ENCODE results near the gene ARGLU1. TPM values are rescaled to one million over a fixed set of nuclear protein-coding genes. Genes with fewer than 3 reads are reported as not detected.

The ARGLU1 gene
- total RNA-seq, 1 experiment from 2014 or later = 137 TPM

GRCh38 chr13:106597749-106598395, 29.9 kb upstream of the ARGLU1 start:
- peaks cover 3% of the 10 kb centered on the region for H3K4me1 Mint-ChIP-seq (ENCODE audit: low read depth, unreplicated experiment)
- no peak overlapping the region for H3K4me3 ChIP-seq (ENCODE audit: low read depth, low read length)
- intact Hi-C loops (cut with micrococcal nuclease; ENCODE audit: unreplicated experiment) = no loop called here
- H3K27ac Mint-ChIP-seq (ENCODE audit: unreplicated experiment) = no peak overlapping the region
- peaks cover 5% of the 10 kb centered on the region for H3K9me3 Mint-ChIP-seq (ENCODE audit: unreplicated experiment)
- no peaks in the 10 kb centered on the region for H3K9me3 ChIP-seq
- DNase-seq = no peak
- peaks cover 4% of the 10 kb centered on the region for H3K36me3 Mint-ChIP-seq (ENCODE audit: insufficient read depth, unreplicated experiment)
- TF ChIP-seq CTCF (IDR thresholded peaks at IDR 0.05; ENCODE audit: insufficient read depth in 1 of 2, low read depth in 1 of 2, low read length in 1 of 2, severe bottlenecking in 1 of 2, unreplicated experiment in 1 of 2) = no peak
- no TSS peak for BruUV-seq (replicated peaks)
- H3K36me3 ChIP-seq (ENCODE audit: control insufficient read depth, insufficient read depth, low read length) = no peaks in the 10 kb centered on the region
- CTCF ChIA-PET = no interaction called here
- no peak overlapping the region for H3K4me3 Mint-ChIP-seq (ENCODE audit: unreplicated experiment)
- H3K4me1 ChIP-seq = no peaks in the 10 kb centered on the region
- POLR2A ChIA-PET = no interaction called here
- H3K27me3 Mint-ChIP-seq (ENCODE audit: insufficient read depth, unreplicated experiment) = no peaks in the 10 kb centered on the region
- H3K27me3 ChIP-seq (replicated peaks; ENCODE audit: control insufficient read depth, insufficient read depth, low read length) = no peaks in the 10 kb centered on the region

DNA sequence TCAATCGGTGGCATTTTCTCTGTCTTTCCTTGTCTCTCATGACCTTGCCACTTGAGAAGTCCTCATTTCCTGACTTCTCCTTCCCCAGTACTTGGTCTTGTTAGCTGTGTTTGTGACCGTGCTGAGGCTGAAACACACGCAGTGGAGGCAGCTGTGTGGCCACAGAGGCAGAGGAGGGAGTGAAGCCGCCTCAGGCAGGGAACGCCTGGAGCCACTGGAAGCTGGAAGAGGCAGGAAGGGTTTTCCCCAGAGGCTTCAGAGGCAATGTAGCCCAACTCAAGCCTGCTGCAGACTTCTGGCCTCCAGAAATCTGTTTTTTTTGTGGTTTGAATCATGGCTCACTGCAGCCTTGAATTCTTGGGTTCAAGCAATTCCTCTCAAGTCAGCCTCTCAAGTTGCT, 29.2 kb upstream of the ARGLU1 start:
- Mint-ChIP-seq H3K27me3 (ENCODE audit: insufficient read depth, unreplicated experiment) (no peaks in the 10 kb centered on the region), H3K9me3 (ENCODE audit: unreplicated experiment) (peaks cover 11% of the 10 kb centered on the region), H3K4me3 (ENCODE audit: unreplicated experiment) (no peak overlapping the region), H3K4me1 (ENCODE audit: low read depth, unreplicated experiment) (peaks cover 9% of the 10 kb centered on the region), H3K36me3 (ENCODE audit: insufficient read depth, unreplicated experiment) (peaks cover 4% of the 10 kb centered on the region), H3K27ac (ENCODE audit: unreplicated experiment) (no peak overlapping the region)
- H3K9me3 ChIP-seq = no peaks in the 10 kb centered on the region
- H3K4me3 ChIP-seq (ENCODE audit: low read depth, low read length) = no peak overlapping the region
- no peaks in the 10 kb centered on the region for H3K36me3 ChIP-seq (ENCODE audit: control insufficient read depth, insufficient read depth, low read length)
- 0 out of 2 replicates have a peak, but pooled peaks cover 3% of the 10 kb centered on the region for H3K4me1 ChIP-seq
- POLR2A ChIA-PET = no interaction called here
- CTCF ChIA-PET = no interaction called here
- intact Hi-C loops (cut with micrococcal nuclease; ENCODE audit: unreplicated experiment) = no loop called here
- no peaks in the 10 kb centered on the region for H3K27me3 ChIP-seq (replicated peaks; ENCODE audit: control insufficient read depth, insufficient read depth, low read length)
- no peak for TF ChIP-seq CTCF (IDR thresholded peaks at IDR 0.05; ENCODE audit: insufficient read depth in 1 of 2, low read depth in 1 of 2, low read length in 1 of 2, severe bottlenecking in 1 of 2, unreplicated experiment in 1 of 2)
- DNase-seq = no peak
- no TSS peak for BruUV-seq (replicated peaks)

- CTCF ChIA-PET = no interaction called here
- POLR2A ChIA-PET = no interaction called here
- H3K4me3 ChIP-seq (ENCODE audit: low read depth, low read length) = no peak overlapping the region
These were observed 28.5 kb upstream of the ARGLU1 start for GRCh38 chr13:106596275-106596937.

More at GRCh38 chr13:106596275-106596937, 28.5 kb upstream of the ARGLU1 start:
- no peak overlapping the region for H3K27ac Mint-ChIP-seq (ENCODE audit: unreplicated experiment)
- TF ChIP-seq CTCF (IDR thresholded peaks at IDR 0.05; ENCODE audit: insufficient read depth in 1 of 2, low read depth in 1 of 2, low read length in 1 of 2, severe bottlenecking in 1 of 2, unreplicated experiment in 1 of 2) = no peak
- H3K36me3 Mint-ChIP-seq (ENCODE audit: insufficient read depth, unreplicated experiment) = peaks cover 4% of the 10 kb centered on the region
- DNase-seq = no peak
- no TSS peak for BruUV-seq (replicated peaks)
- intact Hi-C loops (cut with micrococcal nuclease; ENCODE audit: unreplicated experiment) = no loop called here
- Histone ChIP-seq H3K4me1 (peaks cover 9% of the 10 kb centered on the region), H3K9me3 (no peaks in the 10 kb centered on the region), H3K27me3 (replicated peaks; ENCODE audit: control insufficient read depth, insufficient read depth, low read length) (no peaks in the 10 kb centered on the region), H3K36me3 (ENCODE audit: control insufficient read depth, insufficient read depth, low read length) (no peaks in the 10 kb centered on the region)
- H3K4me1 Mint-ChIP-seq (ENCODE audit: low read depth, unreplicated experiment) = peaks cover 17% of the 10 kb centered on the region
- no peaks in the 10 kb centered on the region for H3K27me3 Mint-ChIP-seq (ENCODE audit: insufficient read depth, unreplicated experiment)
- H3K9me3 Mint-ChIP-seq (ENCODE audit: unreplicated experiment) = peaks cover 11% of the 10 kb centered on the region
- no peak overlapping the region for H3K4me3 Mint-ChIP-seq (ENCODE audit: unreplicated experiment)

Measured in Caco-2 (cell line).